NOMO-1 (cell line): ENCODE results near the gene NOC4L.

ENCODE experiments used
- DNase-seq, 2 experiments: peaks; one replicate each; lab custom pipeline; 2025; ENCODE audit not compliant: unreplicated experiment in 2 of 2; lab: John Stamatoyannopoulos, UW

NOC4L gene

GRCh38 chr12:132154941-132155770 is 10.9 kb downstream of the NOC4L start:
- DNase-seq: peak in 1 of 2 experiments; percentile 7

GRCh38 chr12:132155771-132156572 is 11.7 kb downstream of the NOC4L start:
- DNase-seq: no peak

GRCh38 chr12:132156573-132157325 is 12.5 kb downstream of the NOC4L start:
- DNase-seq: no peak

GRCh38 chr12:132157733-132158409 is 13.6 kb downstream of the NOC4L start:
- no peak for DNase-seq

GRCh38 chr12:132158677-132159554 is 14.7 kb downstream of the NOC4L start:
- DNase-seq: no peak

- DNase-seq: no peak
Measured at GRCh38 chr12:132159555-132160003, 15.3 kb downstream of the NOC4L start.

- no peak for DNase-seq
Measured at GRCh38 chr12:132160016-132160415, 15.8 kb downstream of the NOC4L start.

- no peak for DNase-seq
Measured at GRCh38 chr12:132160601-132161035, 16.4 kb downstream of the NOC4L start.

- DNase-seq: no peak
Measured at GRCh38 chr12:132161036-132161781, 17.0 kb downstream of the NOC4L start.

GRCh38 chr12:132161796-132162507 is 17.7 kb downstream of the NOC4L start:
- DNase-seq: no peak

- DNase-seq: peak; percentile 65 to 84
Measured at GRCh38 chr12:132162508-132163031, 18.3 kb downstream of the NOC4L start.

- DNase-seq: no peak
Measured at GRCh38 chr12:132163041-132163910, 19.0 kb downstream of the NOC4L start.

- DNase-seq: no peak
Measured at GRCh38 chr12:132163911-132164288, 19.6 kb downstream of the NOC4L start.

- DNase-seq: no peak
Measured at GRCh38 chr12:132164426-132164825, 20.2 kb downstream of the NOC4L start.

GRCh38 chr12:132165584-132165983 is 21.3 kb downstream of the NOC4L start:
- no peak for DNase-seq

- no peak for DNase-seq
Measured at GRCh38 chr12:132166093-132166492, 21.8 kb downstream of the NOC4L start.
